Gastroesophageal sphincter (tissue), 4 donors: Measurements from ENCODE around the gene PCDHAC1. TPM values are rescaled to one million over a fixed set of nuclear protein-coding genes. Genes with fewer than 3 reads are reported as not detected.

Source experiments
- ATAC-seq: fragments of 150-250 bp; one replicate; pipeline ENCODE4 v1.9.1; 2016; ENCODE audit warnings: mild to moderate bottlenecking, moderate library complexity
- H3K27ac ChIP-seq, 4 donors: fragments of 200-600 bp; sonication (generic) in 3 of 4; 1 replicate in 3 of 4; 2 replicates in 1 of 4; pipeline ENCODE4 v1.5.1; 2016 to 2019
- H3K27me3 ChIP-seq: fragments of 200-600 bp; sonication (generic); one replicate; pipeline ENCODE4 v1.5.1; 2019
- H3K36me3 ChIP-seq, 2 donors: fragments of 200-600 bp; sonication (generic); one replicate each; pipeline ENCODE4 v1.5.1; 2019; ENCODE audit warnings: control low read depth in 1 of 2
- H3K4me1 ChIP-seq, 3 donors: fragments of 200-600 bp; sonication (generic); 1 replicate in 2 of 3; 2 replicates in 1 of 3; pipeline ENCODE4 v1.5.1; 2016 to 2019; ENCODE audit warnings: control low read depth in 2 of 3
- H3K4me3 ChIP-seq, 2 donors: fragments of 200-600 bp; sonication (generic); one replicate each; pipeline ENCODE4 v1.5.1; 2019; ENCODE audit warnings: mild to moderate bottlenecking in 1 of 2, moderate library complexity in 1 of 2
- H3K9me3 ChIP-seq, 3 donors: fragments of 200-600 bp; sonication (generic); one replicate each; pipeline ENCODE4 v1.5.1; 2017 to 2019; ENCODE audit warnings: control low read depth in 2 of 3
- CTCF ChIP-seq, 4 experiments: fragments of 200-600 bp in 2 of 4; fragments of 450-650 bp in 2 of 4; sonication (generic) in 1 of 4; IDR thresholded peaks; one replicate each; pipeline ENCODE4 v1.5.1; 2017 to 2019; ENCODE audit warnings: antibody characterized with exemption in 4 of 4, mild to moderate bottlenecking in 2 of 4, moderate library complexity in 2 of 4
- EP300 ChIP-seq: sonication (generic); formaldehyde crosslinking; IDR thresholded peaks from one replicate; pipeline ENCODE4 v1.6.1; 2017; ENCODE audit warnings: antibody characterized with exemption, mild to moderate bottlenecking
- POLR2A ChIP-seq, 2 donors: fragments of 450-650 bp; IDR thresholded peaks; one replicate each; pipeline ENCODE4 v1.6.1; 2017; ENCODE audit warnings: antibody characterized with exemption in 2 of 2, mild to moderate bottlenecking in 2 of 2, moderate library complexity in 1 of 2
- POLR2AphosphoS5 ChIP-seq: sonication (generic); formaldehyde crosslinking; IDR thresholded peaks from one replicate; pipeline ENCODE4 v1.6.1; 2017; ENCODE audit warnings: antibody characterized with exemption
- WGBS, 2 donors: methylation state at CpG; one replicate each; pipeline ENCODE4 v1.1.5; 2018; ENCODE audit warnings: low coverage in 1 of 2; 5-methylcytosine and 5-hydroxymethylcytosine counted together
- total RNA-seq, 4 donors: library from RNA; depleted of rRNA; stranded (reverse); fragments of >200 nt; gene quantifications; one replicate each; pipeline ENCODE4 v1.1.0, GENCODE V29; 2016

Gene PCDHAC1
- total RNA-seq, 4 donors from 2014 or later, result 0.47 to 6.6 (median 1.4) TPM

GRCh38 chr5:140882591-140882899, 43.6 kb upstream of the PCDHAC1 start:
- Histone ChIP-seq H3K36me3 (no peaks in the 10 kb centered on the region), H3K27ac (peak overlapping the region in 1 of 4 donors; percentile 48), H3K9me3 (peaks cover 0 to 38% (median 0%) of the 10 kb centered on the region in 3 donors), H3K4me1 (no peaks in the 10 kb centered on the region), H3K4me3 (peak overlapping the region; percentile 17 to 46), H3K27me3 (peaks cover 44% of the 10 kb centered on the region)
- no peak for TF ChIP-seq POLR2AphosphoS5
- peak in 2 of 4 experiments; percentile 40 to 43 for TF ChIP-seq CTCF (IDR thresholded peaks at IDR 0.05)
- ATAC-seq, result no peak
- 4 to 10% methylated on average over 7 to 10 of the region's 12 CpGs for WGBS, 2 donors

GRCh38 chr5:140883373-140883772, 42.7 kb upstream of the PCDHAC1 start:
- Histone ChIP-seq H3K9me3 (peaks cover 0 to 33% (median 0%) of the 10 kb centered on the region in 3 donors), H3K27ac (no peak overlapping the region), H3K27me3 (peaks cover 42% of the 10 kb centered on the region), H3K4me1 (no peaks in the 10 kb centered on the region), H3K4me3 (no peak overlapping the region), H3K36me3 (no peaks in the 10 kb centered on the region)
- 64% methylated on average over 2 of the region's 41 CpGs; no CpG with 5 or more reads in 1 of the 2 donors for WGBS, 2 donors
- no peak for TF ChIP-seq POLR2AphosphoS5
- TF ChIP-seq POLR2A (IDR thresholded peaks at IDR 0.05), result no peak
- TF ChIP-seq EP300, result no peak
- no peak for TF ChIP-seq CTCF (IDR thresholded peaks at IDR 0.05)
- ATAC-seq, result no peak

- Histone ChIP-seq H3K36me3 (no peaks in the 10 kb centered on the region), H3K27ac (no peak overlapping the region), H3K9me3 (peaks cover 0 to 33% (median 0%) of the 10 kb centered on the region in 3 donors), H3K4me3 (no peak overlapping the region), H3K27me3 (peaks cover 42% of the 10 kb centered on the region), H3K4me1 (no peaks in the 10 kb centered on the region)
- TF ChIP-seq CTCF (IDR thresholded peaks at IDR 0.05) (no peak), EP300 (no peak), POLR2A (IDR thresholded peaks at IDR 0.05) (no peak), POLR2AphosphoS5 (no peak)
- ATAC-seq, result no peak
- WGBS, 2 donors, result 39 to 53% methylated on average over 7 of the region's 79 CpGs
These were observed 42.0 kb upstream of the PCDHAC1 start for GRCh38 chr5:140883927-140884697.

GRCh38 chr5:140916325-140916724, 9.8 kb upstream of the PCDHAC1 start:
- Histone ChIP-seq H3K4me1 (no peaks in the 10 kb centered on the region), H3K9me3 (peaks cover 0 to 18% (median 0%) of the 10 kb centered on the region in 3 donors), H3K36me3 (no peaks in the 10 kb centered on the region), H3K27me3 (no peaks in the 10 kb centered on the region), H3K4me3 (no peak overlapping the region), H3K27ac (no peak overlapping the region)
- TF ChIP-seq POLR2A (IDR thresholded peaks at IDR 0.05) (no peak), POLR2AphosphoS5 (no peak), CTCF (IDR thresholded peaks at IDR 0.05) (no peak), EP300 (no peak)
- ATAC-seq, result no peak
- WGBS, 2 donors, result 80% methylated on average over 1 of the region's 1 CpG

- H3K36me3 ChIP-seq, result no peaks in the 10 kb centered on the region
- peaks cover 0 to 26% (median 11%) of the 10 kb centered on the region in 3 donors for H3K4me1 ChIP-seq
- H3K27me3 ChIP-seq, result peaks cover 27% of the 10 kb centered on the region
- WGBS, 2 donors, result 51 to 68% methylated on average over 4 of the region's 4 CpGs
- no peak overlapping the region for H3K27ac ChIP-seq
- no peak overlapping the region for H3K4me3 ChIP-seq
- ATAC-seq, result no peak
- no peaks in the 10 kb centered on the region for H3K9me3 ChIP-seq
- no peak for TF ChIP-seq CTCF (IDR thresholded peaks at IDR 0.05)
- TF ChIP-seq POLR2AphosphoS5, result no peak
- no peak for TF ChIP-seq EP300
These were observed 2.5 kb upstream of the PCDHAC1 start for GRCh38 chr5:140923601-140924000.
